GM18517 (cell line): ENCODE results near the gene RAD51AP1.
"Not testable (repeated sequence)": the region's sequence is repeated elsewhere in the genome, so short reads cannot be mapped to it uniquely, and the experiment has no call there.

Source experiments
- ATAC-seq: cut with Tn5 transposase; IDR thresholded peaks from one replicate; pipeline ENCODE4 v1.9.1; 2021; ENCODE audit warnings: mild to moderate bottlenecking, moderate library complexity; ENCODE audit not compliant: unreplicated experiment

The RAD51AP1 gene, protein sequence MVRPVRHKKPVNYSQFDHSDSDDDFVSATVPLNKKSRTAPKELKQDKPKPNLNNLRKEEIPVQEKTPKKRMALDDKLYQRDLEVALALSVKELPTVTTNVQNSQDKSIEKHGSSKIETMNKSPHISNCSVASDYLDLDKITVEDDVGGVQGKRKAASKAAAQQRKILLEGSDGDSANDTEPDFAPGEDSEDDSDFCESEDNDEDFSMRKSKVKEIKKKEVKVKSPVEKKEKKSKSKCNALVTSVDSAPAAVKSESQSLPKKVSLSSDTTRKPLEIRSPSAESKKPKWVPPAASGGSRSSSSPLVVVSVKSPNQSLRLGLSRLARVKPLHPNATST

DNA sequence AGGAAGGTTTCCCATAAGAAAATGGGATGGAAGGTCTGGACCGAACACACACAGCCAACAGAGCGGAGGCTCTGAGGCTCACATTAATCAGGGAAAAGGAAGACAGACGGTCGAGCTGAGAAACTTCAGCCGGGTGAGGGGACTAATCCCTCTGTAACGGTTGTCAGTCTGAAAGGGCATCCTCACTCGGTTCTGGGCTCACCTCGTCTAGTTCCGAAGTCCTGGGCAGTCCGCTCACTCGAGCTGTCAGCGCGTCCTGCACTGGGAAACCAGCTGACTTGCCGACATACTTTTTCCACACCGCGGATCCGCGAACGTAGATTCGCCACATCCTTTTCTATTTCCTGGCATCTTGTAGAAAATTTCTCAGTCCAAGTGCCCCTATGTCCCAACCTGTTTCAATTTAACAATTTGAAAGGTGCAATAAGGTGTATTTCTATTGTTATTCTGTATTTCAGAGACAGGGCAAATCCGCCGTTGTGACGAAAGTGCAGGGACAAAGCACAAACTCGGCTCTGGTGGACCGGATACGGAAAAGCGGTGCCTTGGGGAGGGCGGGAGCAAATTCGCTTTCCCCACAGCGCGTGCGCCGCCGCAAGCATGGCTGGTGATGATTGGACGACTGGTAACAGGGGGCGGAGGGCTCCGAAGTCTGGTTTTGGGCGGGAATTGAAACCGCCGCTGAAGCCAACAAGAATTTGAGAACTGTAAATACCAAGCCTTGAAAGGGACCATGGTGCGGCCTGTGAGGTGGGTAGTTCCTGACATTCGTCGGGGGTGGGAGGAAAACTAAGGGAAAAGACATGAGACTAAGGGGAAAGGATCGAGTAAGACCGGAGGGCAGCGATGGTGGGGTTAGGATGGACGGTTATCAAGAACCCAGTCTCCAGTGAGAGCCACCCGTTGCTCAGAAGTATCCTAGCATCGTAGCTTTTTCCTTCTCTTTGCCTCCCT lies at the start of gene RAD51AP1:
Gene RAD51AP1 (plus strand): TSS at position 684 of the 954 bp plus-strand sequence. CDS start 50 bp downstream, at position 734.
- ATAC-seq = peak; percentile 77

DNA sequence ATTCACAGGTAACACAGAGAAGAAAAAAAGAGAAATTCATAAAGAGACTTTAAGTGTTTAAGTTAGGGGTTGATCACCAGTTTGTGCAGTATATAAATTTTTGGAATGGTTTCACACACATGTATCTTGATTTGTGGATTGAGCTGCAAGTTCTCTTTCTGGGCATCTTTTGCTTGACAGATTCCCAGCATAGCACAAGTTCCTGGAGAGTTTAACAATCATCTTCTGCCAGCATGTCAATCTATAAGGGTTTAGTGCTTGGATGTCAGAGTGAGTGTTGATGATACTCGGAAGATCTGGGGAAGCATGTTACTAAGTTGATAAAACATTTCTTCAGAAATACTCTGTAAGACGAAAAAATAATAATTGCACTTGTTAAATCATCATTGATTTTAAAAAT lies 49.1 kb upstream of the RAD51AP1 start:
- ATAC-seq = no peak

DNA sequence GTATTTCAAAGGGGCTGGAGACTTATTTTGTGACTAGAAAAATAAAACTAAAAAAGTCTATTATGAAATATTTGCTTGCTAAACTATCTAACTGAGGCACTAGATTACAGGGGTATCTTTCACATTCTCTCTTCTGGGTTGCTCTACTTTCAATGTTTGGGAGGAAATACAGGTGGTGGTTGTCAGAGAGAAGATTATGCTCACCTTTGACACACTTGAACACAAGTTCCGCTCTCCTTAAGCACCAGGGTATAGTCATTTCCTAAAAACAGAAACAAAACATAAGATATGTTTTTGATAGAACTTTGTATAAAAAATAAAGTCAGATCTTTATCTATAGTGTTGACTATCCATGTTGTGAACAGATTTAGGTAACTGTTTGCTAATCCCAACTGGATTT lies 47.7 kb upstream of the RAD51AP1 start:
- ATAC-seq = no peak

GRCh38 chr12:4496145-4496838 lies 42.4 kb upstream of the RAD51AP1 start:
- peak; percentile 85 for ATAC-seq

GRCh38 chr12:4499186-4499585 lies 39.5 kb upstream of the RAD51AP1 start:
- ATAC-seq = no peak

- ATAC-seq = no peak
Observed at GRCh38 chr12:4505376-4505986, 33.2 kb upstream of the RAD51AP1 start.

DNA sequence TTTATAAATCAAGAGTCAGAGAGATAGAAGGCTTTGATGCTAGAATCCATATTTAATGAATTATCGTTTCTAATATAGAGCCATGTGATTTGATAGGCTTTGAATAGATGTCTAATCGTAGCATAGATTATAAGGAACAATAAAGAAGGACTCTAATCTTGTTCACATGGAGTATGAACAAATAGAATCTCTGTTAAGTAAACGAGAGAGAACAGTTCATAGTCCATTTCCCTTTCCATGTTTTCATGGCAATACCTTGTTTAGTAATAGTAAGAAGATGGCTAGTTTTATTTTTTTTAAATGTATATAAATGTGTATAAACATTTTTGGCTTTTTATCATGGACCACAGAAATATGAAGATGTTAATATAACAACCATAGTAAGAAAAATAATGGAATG lies 32.3 kb upstream of the RAD51AP1 start:
- no peak for ATAC-seq

- ATAC-seq = peak; percentile 93
Observed at GRCh38 chr12:4506870-4507269, 31.8 kb upstream of the RAD51AP1 start.

DNA sequence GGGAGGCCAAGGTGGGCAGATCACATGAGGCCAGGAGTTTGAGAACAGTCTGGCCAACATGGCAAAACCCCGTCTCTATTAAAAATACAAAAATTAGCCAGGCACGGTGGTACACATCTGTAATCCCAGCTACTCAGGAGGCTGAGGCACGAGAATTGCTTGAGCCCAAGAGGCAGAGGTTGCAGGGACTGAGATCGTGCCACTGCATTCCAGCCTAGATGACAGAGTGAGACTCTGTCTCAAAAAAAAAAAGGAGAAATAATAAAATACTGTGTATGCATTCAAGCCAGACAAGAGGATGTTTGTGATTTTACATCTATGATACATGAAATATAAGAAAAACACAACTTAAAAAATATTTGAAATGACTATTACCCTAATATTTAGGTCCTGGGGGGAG lies 30.2 kb upstream of the RAD51AP1 start:
- ATAC-seq = not testable (repeated sequence)

GRCh38 chr12:4509269-4509668 lies 29.4 kb upstream of the RAD51AP1 start:
- not testable (repeated sequence) for ATAC-seq

DNA sequence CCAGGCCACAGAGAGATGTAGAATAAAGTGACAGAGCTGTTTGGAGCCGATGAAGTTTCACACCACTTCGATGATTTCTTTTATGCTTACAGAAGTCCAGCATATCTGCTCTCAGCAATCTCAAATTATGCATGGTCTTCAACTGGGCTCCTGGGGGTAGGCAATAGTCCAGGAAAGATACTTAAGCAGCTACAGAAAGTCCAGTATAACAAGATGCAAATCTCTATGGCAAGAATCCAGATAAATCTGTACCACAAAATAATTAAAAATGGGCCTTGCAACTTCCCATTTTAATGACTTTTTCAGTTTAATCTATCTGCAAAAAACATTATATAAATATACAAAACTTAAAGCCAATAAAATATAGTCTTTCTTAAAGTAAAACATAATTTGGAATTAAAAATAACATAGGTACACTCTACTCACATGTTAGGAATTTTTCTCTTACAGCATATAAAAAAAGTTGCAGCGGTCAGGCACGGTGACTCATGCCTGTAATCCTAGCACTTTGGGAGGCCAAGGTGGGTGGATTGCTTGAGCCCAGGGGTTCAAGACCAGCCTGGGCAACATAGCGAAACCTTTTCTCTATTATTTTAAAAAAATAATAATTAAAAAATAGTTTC lies 20.5 kb upstream of the RAD51AP1 start:
- no peak for ATAC-seq

DNA sequence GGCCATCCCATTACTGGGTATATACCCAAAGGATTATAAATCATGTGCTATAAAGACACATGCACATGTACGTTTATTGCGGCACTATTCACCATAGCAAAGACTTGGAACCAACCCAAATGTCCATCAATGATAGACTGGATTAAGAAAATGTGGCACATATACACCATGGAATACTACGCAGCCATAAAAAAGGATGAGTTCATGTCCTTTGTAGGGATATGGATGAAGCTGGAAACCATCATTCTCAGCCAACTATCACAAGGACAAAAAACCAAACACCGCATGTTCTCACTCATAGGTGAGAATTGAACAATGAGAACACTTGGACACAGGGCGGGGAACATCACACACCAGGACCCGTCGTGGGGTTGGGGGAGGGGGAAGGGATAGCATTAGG lies 15.2 kb upstream of the RAD51AP1 start:
- not testable (repeated sequence) for ATAC-seq

- no peak for ATAC-seq
Observed at GRCh38 chr12:4526923-4527546, 11.7 kb upstream of the RAD51AP1 start.

GRCh38 chr12:4530160-4530559 lies 8.5 kb upstream of the RAD51AP1 start:
- no peak for ATAC-seq

GRCh38 chr12:4530982-4531586 lies 7.6 kb upstream of the RAD51AP1 start:
- no peak for ATAC-seq

DNA sequence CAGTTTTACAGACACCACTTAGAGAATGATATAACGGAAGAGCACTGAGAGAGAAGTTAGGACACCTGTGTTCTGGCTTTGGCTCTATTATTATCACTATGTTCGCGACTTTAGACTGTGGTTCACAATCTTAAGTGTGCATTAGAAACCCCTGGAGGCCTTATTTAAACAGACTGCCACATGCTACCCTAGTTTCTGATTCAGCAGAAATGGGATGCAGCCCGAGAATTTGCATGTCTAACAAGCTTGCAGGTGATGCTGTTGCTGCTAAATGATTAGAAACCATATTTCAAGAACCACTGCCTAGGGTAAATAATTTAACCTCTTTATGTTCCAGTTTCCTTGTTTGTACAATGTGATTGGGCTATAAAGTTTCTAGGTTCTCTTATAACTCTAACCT lies 3.6 kb upstream of the RAD51AP1 start:
- ATAC-seq = no peak

- ATAC-seq = no peak
Observed at GRCh38 chr12:4535871-4536270, 2.8 kb upstream of the RAD51AP1 start.

DNA sequence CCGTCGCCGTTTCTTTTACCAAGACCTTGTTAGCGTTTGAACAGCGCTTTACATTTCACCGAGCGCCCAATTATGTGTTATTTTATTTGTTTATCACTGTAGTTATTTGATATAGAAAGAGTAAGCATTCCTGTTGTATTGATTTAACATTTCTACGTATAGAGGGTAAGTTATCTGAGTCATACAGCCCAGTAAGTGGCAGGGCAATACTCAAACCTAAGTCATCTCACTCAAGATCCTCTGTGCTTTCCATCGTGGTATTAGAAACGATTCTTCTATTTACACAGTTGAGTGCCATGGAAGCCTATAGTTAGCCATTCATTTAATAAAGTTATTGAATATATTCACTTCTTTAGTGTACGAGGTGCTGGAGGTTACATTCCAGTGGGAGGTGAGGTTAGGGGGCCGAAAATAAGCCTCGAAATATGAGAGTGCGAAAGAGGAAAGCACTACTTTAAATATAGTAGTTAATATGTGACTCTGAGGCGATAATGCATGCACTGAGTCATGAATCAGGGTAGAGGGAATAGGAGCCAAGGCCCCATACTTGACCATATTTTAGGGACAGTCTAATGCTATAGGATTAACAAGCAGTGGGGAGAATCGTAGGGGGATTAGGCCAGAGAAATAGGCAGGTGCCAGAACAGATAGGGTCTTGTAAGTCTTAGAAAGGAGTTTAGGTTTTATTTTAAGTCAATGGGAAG lies 629 bp downstream of the RAD51AP1 start:
- ATAC-seq = no peak

GRCh38 chr12:4540170-4540569 lies 1.5 kb downstream of the RAD51AP1 start:
- no peak for ATAC-seq
